Measurements from ENCODE around the gene AGAP1.

DNA sequence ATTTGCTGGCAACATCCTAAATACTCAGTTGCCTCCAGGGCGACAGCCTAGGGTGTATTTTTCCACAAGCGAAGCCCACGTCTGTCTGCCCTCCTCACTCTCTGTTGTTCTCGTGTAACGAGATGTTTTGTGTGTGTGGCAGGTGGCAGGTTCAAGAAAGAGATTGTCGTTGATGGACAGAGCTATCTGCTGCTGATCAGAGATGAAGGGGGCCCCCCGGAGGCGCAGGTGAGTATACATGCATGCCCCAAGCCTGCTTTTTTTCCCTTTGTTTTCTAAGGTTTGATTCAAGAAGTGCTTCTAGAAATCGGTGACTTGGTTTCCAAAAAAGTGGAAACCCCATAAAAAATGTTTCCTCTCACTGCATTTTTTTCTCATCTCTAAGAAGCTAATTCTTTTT lies 247.0 kb downstream of the AGAP1 start:
- TF ChIP-seq, protein P1, sequence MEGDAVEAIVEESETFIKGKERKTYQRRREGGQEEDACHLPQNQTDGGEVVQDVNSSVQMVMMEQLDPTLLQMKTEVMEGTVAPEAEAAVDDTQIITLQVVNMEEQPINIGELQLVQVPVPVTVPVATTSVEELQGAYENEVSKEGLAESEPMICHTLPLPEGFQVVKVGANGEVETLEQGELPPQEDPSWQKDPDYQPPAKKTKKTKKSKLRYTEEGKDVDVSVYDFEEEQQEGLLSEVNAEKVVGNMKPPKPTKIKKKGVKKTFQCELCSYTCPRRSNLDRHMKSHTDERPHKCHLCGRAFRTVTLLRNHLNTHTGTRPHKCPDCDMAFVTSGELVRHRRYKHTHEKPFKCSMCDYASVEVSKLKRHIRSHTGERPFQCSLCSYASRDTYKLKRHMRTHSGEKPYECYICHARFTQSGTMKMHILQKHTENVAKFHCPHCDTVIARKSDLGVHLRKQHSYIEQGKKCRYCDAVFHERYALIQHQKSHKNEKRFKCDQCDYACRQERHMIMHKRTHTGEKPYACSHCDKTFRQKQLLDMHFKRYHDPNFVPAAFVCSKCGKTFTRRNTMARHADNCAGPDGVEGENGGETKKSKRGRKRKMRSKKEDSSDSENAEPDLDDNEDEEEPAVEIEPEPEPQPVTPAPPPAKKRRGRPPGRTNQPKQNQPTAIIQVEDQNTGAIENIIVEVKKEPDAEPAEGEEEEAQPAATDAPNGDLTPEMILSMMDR (IDR thresholded peaks at IDR 0.05) = peak; percentile 7 to 31 (median 16)
- no peak for TF ChIP-seq POLR2A (IDR thresholded peaks at IDR 0.05)

Data from right lobe of liver (tissue), 4 donors.